T-cell (primary cell): ENCODE results near the gene LARP4. TPM values are rescaled to one million over a fixed set of nuclear protein-coding genes. Genes with fewer than 3 reads are reported as not detected.
"Not testable (repeated sequence)": the region's sequence is repeated elsewhere in the genome, so short reads cannot be mapped to it uniquely, and the experiment has no call there.

ENCODE experiments used
- ATAC-seq, 4 experiments: fragments of 200-7000 bp in 3 of 4; fragments of 150-1000 bp in 1 of 4; cut with Tn5 transposase; replicated peaks in 1 of 4; 1 replicate in 3 of 4; 2 replicates in 1 of 4; pipeline ENCODE4 v1.10.0; 2021; ENCODE audit warnings: moderate library complexity in 3 of 4, mild to moderate bottlenecking in 2 of 4, moderate number of reproducible peaks in 1 of 4
- CTCF ChIA-PET, 2 donors: fragments of 300-600 bp; sonication (Branson Sonifier 250); formaldehyde crosslinking; loops; one replicate each; lab custom pipeline; 2022; ENCODE audit warnings: antibody characterized with exemption in 2 of 2; lab: Charles Lee
- POLR2A ChIA-PET, 2 donors: fragments of 300-600 bp; sonication (Branson Sonifier 250); formaldehyde crosslinking; loops; one replicate each; lab custom pipeline; 2022; ENCODE audit warnings: antibody characterized with exemption in 2 of 2; lab: Charles Lee
- DNase-seq, 35 experiments: peaks; one replicate each; pipeline versions ENCODE4 v3.0.0 to v3.0.0-alpha.2; 2013 to 2023
- H3K27ac ChIP-seq: one replicate; pipeline ENCODE4 v1.5.1; 2013; ENCODE audit warnings: low read length
- H3K27me3 ChIP-seq, 2 experiments: replicated peaks in 1 of 2; 1 replicate in 1 of 2; 2 replicates in 1 of 2; pipeline versions ENCODE4 v1.6.1 to v1.7.0; 2013; ENCODE audit warnings: low read length in 1 of 2, mixed read lengths in 1 of 2; ENCODE audit not compliant: control insufficient read depth in 2 of 2, insufficient read depth in 2 of 2; ENCODE audit errors: extremely low read depth in 1 of 2
- H3K36me3 ChIP-seq, 2 donors: 1 replicate in 1 of 2; 2 replicates in 1 of 2; pipeline versions ENCODE4 v1.6.1 to v1.7.0; 2013; ENCODE audit warnings: low read length in 1 of 2; ENCODE audit not compliant: control insufficient read depth in 2 of 2, insufficient read depth in 1 of 2; ENCODE audit errors: extremely low read depth in 1 of 2
- H3K4me1 ChIP-seq, 2 experiments: 1 replicate in 1 of 2; 2 replicates in 1 of 2; pipeline versions ENCODE4 v1.6.1 to v1.7.0; 2013; ENCODE audit warnings: low read length in 2 of 2, mixed read lengths in 1 of 2; ENCODE audit not compliant: insufficient read depth in 2 of 2, control insufficient read depth in 1 of 2; ENCODE audit errors: extremely low read depth in 1 of 2
- H3K4me3 ChIP-seq, 2 donors: 1 replicate in 1 of 2; 2 replicates in 1 of 2; pipeline versions ENCODE4 v1.5.1 to v1.7.0; 2013; ENCODE audit warnings: mild to moderate bottlenecking in 2 of 2, low read length in 1 of 2, moderate library complexity in 1 of 2; ENCODE audit not compliant: control insufficient read depth in 1 of 2; ENCODE audit errors: extremely low read depth in 1 of 2
- H3K9me3 ChIP-seq: 2 replicates; pipeline ENCODE4 v1.7.0; 2013
- H3K27ac Mint-ChIP-seq, 2 donors: one replicate each; pipeline ENCODE4 v1.8.0; 2020 to 2021; ENCODE audit warnings: mild to moderate bottlenecking in 2 of 2, mixed read lengths in 2 of 2
- H3K27me3 Mint-ChIP-seq, 2 donors: one replicate each; pipeline ENCODE4 v1.8.0; 2021 to 2022; ENCODE audit warnings: mixed read lengths in 2 of 2
- H3K36me3 Mint-ChIP-seq: one replicate; pipeline ENCODE4 v1.8.0; 2021; ENCODE audit warnings: mixed read lengths
- H3K4me1 Mint-ChIP-seq, 3 donors: one replicate each; pipeline ENCODE4 v1.8.0; 2020 to 2022; ENCODE audit warnings: mixed read lengths in 3 of 3, mild to moderate bottlenecking in 1 of 3
- H3K4me3 Mint-ChIP-seq, 3 donors: one replicate each; pipeline ENCODE4 v1.8.0; 2020 to 2022; ENCODE audit warnings: mild to moderate bottlenecking in 3 of 3, mixed read lengths in 3 of 3, moderate library complexity in 3 of 3
- H3K9me3 Mint-ChIP-seq, 3 donors: one replicate each; pipeline ENCODE4 v1.8.0; 2020 to 2022; ENCODE audit warnings: mixed read lengths in 3 of 3
- WGBS: methylation state at CpG from one replicate; pipeline ENCODE4 v1.1.5; 2013; ENCODE audit warnings: missing lambda C conversion rate; ENCODE audit not compliant: insufficient coverage; 5-methylcytosine and 5-hydroxymethylcytosine counted together
- total RNA-seq, 35 experiments: library from RNA in 6 of 35; stranded (reverse) in 6 of 35; fragments of 120-200 nt in 1 of 35; gene quantifications; one replicate each; pipeline versions ENCODE4 v1.2.1 to v1.2.4 and lab custom pipeline; 2013 to 2026

The LARP4 gene
- total RNA-seq, 5 donors from 2014 or later (not counting 1 experiment from before 2014, with no cell fraction given) = 22.2 to 38.8 (median 36.7) TPM

- Mint-ChIP-seq H3K36me3 (no peaks in the 10 kb centered on the region), H3K4me1 (no peaks in the 10 kb centered on the region), H3K4me3 (no peak overlapping the region), H3K27ac (no peak overlapping the region), H3K9me3 (no peaks in the 10 kb centered on the region), H3K27me3 (peaks cover 0 to 3% of the 10 kb centered on the region in 2 donors)
- Histone ChIP-seq H3K27ac (no peak overlapping the region), H3K4me3 (no peak overlapping the region), H3K27me3 (peaks cover 0 to 6% of the 10 kb centered on the region in 2 experiments), H3K4me1 (no peaks in the 10 kb centered on the region), H3K9me3 (no peaks in the 10 kb centered on the region), H3K36me3 (no peaks in the 10 kb centered on the region)
- WGBS = no CpG with 5 or more reads among the region's 4 CpGs
- no peak for ATAC-seq
- DNase-seq = no peak
- CTCF ChIA-PET = interaction anchor here in 1 of 2 donors (0.7 kb wide), 1 partner anchor 292 kb away, joined by 12 read pairs; no protein-coding TSS in a partner anchor
- POLR2A ChIA-PET = interaction anchor here in 1 of 2 donors (0.5 kb wide), 1 partner anchor 249 kb away, joined by 6 read pairs; no protein-coding TSS in a partner anchor
Observed at GRCh38 chr12:50362671-50363070, 38.0 kb upstream of the LARP4 start.

GRCh38 chr12:50363141-50363540, 37.5 kb upstream of the LARP4 start:
- ATAC-seq (no peak), DNase-seq (no peak)
- ChIA-PET POLR2A (interaction anchor here in 1 of 2 donors (0.5 kb wide), 1 partner anchor 250 kb away, joined by 6 read pairs; no protein-coding TSS in a partner anchor), CTCF (interaction anchor here in 1 of 2 donors (0.7 kb wide), 1 partner anchor 293 kb away, joined by 12 read pairs; no protein-coding TSS in a partner anchor)
- H3K36me3 Mint-ChIP-seq = no peaks in the 10 kb centered on the region
- Histone ChIP-seq H3K4me1 (no peaks in the 10 kb centered on the region), H3K27me3 (peaks cover 0 to 6% of the 10 kb centered on the region in 2 experiments), H3K36me3 (no peaks in the 10 kb centered on the region), H3K27ac (no peak overlapping the region), H3K4me3 (no peak overlapping the region), H3K9me3 (no peaks in the 10 kb centered on the region)
- H3K27me3 Mint-ChIP-seq = peaks cover 0 to 3% of the 10 kb centered on the region in 2 donors
- H3K4me3 Mint-ChIP-seq = no peak overlapping the region
- no CpG with 5 or more reads among the region's 5 CpGs for WGBS
- H3K4me1 Mint-ChIP-seq = no peaks in the 10 kb centered on the region
- no peak overlapping the region for H3K27ac Mint-ChIP-seq
- no peaks in the 10 kb centered on the region for H3K9me3 Mint-ChIP-seq

- no peak for ATAC-seq
Observed at GRCh38 chr12:50365709-50366406, 34.8 kb upstream of the LARP4 start.

GRCh38 chr12:50370672-50371071, 30.0 kb upstream of the LARP4 start:
- WGBS = 85% methylated on average over 6 of the region's 7 CpGs
- ATAC-seq, H3K4me1 Mint-ChIP-seq, H3K9me3 Mint-ChIP-seq, H3K4me3 Mint-ChIP-seq, H3K36me3 ChIP-seq, H3K27me3 ChIP-seq, H3K27me3 Mint-ChIP-seq, H3K4me1 ChIP-seq, H3K36me3 Mint-ChIP-seq, POLR2A ChIA-PET, H3K4me3 ChIP-seq, CTCF ChIA-PET, H3K27ac ChIP-seq, H3K9me3 ChIP-seq, H3K27ac Mint-ChIP-seq, DNase-seq: not testable (repeated sequence)

More at GRCh38 chr12:50365709-50366406, 34.8 kb upstream of the LARP4 start:
- no peaks in the 10 kb centered on the region for H3K9me3 ChIP-seq
- no peaks in the 10 kb centered on the region for H3K36me3 ChIP-seq
- no peak for DNase-seq
- H3K4me1 Mint-ChIP-seq = no peaks in the 10 kb centered on the region
- H3K27ac Mint-ChIP-seq = no peak overlapping the region
- ChIA-PET POLR2A (no interaction called here), CTCF (no interaction called here)
- H3K4me3 Mint-ChIP-seq = no peak overlapping the region
- no peaks in the 10 kb centered on the region for H3K9me3 Mint-ChIP-seq
- no peak overlapping the region for H3K4me3 ChIP-seq
- no peaks in the 10 kb centered on the region for H3K4me1 ChIP-seq
- peaks cover 0 to 6% of the 10 kb centered on the region in 2 experiments for H3K27me3 ChIP-seq
- 90% methylated on average over 5 of the region's 9 CpGs for WGBS
- H3K27me3 Mint-ChIP-seq = peaks cover 0 to 3% of the 10 kb centered on the region in 2 donors
- H3K36me3 Mint-ChIP-seq = no peaks in the 10 kb centered on the region
- no peak overlapping the region for H3K27ac ChIP-seq

GRCh38 chr12:50375802-50376201, 24.9 kb upstream of the LARP4 start:
- DNase-seq (no peak), ATAC-seq (no peak)
- H3K27me3 Mint-ChIP-seq = no peaks in the 10 kb centered on the region
- no peaks in the 10 kb centered on the region for H3K9me3 ChIP-seq
- H3K4me3 ChIP-seq = no peak overlapping the region
- H3K36me3 ChIP-seq = no peaks in the 10 kb centered on the region
- 91% methylated on average over 8 of the region's 8 CpGs for WGBS
- CTCF ChIA-PET = no interaction called here
- H3K4me1 Mint-ChIP-seq = no peaks in the 10 kb centered on the region
- H3K27ac ChIP-seq = no peak overlapping the region
- H3K4me1 ChIP-seq = no peaks in the 10 kb centered on the region
- no peak overlapping the region for H3K4me3 Mint-ChIP-seq
- no peaks in the 10 kb centered on the region for H3K36me3 Mint-ChIP-seq
- H3K27me3 ChIP-seq = no peaks in the 10 kb centered on the region
- H3K27ac Mint-ChIP-seq = no peak overlapping the region
- no peaks in the 10 kb centered on the region for H3K9me3 Mint-ChIP-seq
- POLR2A ChIA-PET = no interaction called here

GRCh38 chr12:50380761-50381325, 19.8 kb upstream of the LARP4 start:
- H3K36me3 ChIP-seq = no peaks in the 10 kb centered on the region
- H3K4me3 ChIP-seq = no peak overlapping the region
- Mint-ChIP-seq H3K27me3 (no peaks in the 10 kb centered on the region), H3K4me3 (no peak overlapping the region), H3K9me3 (no peaks in the 10 kb centered on the region), H3K4me1 (no peaks in the 10 kb centered on the region), H3K36me3 (no peaks in the 10 kb centered on the region), H3K27ac (no peak overlapping the region)
- DNase-seq = no peak
- ATAC-seq = no peak
- no peaks in the 10 kb centered on the region for H3K4me1 ChIP-seq
- no peaks in the 10 kb centered on the region for H3K9me3 ChIP-seq
- no peak overlapping the region for H3K27ac ChIP-seq
- no peaks in the 10 kb centered on the region for H3K27me3 ChIP-seq
- POLR2A ChIA-PET = no interaction called here
- 93% methylated on average over 7 of the region's 8 CpGs for WGBS
- CTCF ChIA-PET = no interaction called here
